GM23338 (cell line): Measurements from ENCODE around the gene CELA2A.

ENCODE experiments used
- CREB1 ChIP-seq: fragments of 250-450 bp; sonication (Bioruptor Pico); IDR thresholded peaks from 2 replicates; pipeline ENCODE4 v1.5.0; 2020; ENCODE audit warnings: low read depth, mild to moderate bottlenecking, moderate library complexity
- CTCF ChIP-seq, 2 experiments: fragments of 200-600 bp in 1 of 2; sonication (generic) in 1 of 2; conservative IDR thresholded peaks; 2 replicates each; pipeline versions ENCODE4 v1.5.1 to v1.6.1; 2016 to 2017; ENCODE audit warnings: antibody characterized with exemption in 2 of 2, low read depth in 2 of 2, mild to moderate bottlenecking in 2 of 2, moderate library complexity in 1 of 2
- EZH2 ChIP-seq: fragments of 200-600 bp; sonication (generic); IDR thresholded peaks from one replicate; pipeline ENCODE4 v1.8.0; 2017; ENCODE audit warnings: antibody characterized with exemption, mild to moderate bottlenecking, low read depth; ENCODE audit not compliant: unreplicated experiment
- EZH2phosphoT487 ChIP-seq: fragments of 200-600 bp; sonication (generic); IDR thresholded peaks from one replicate; pipeline ENCODE4 v1.8.1; 2018; ENCODE audit warnings: antibody characterized with exemption; ENCODE audit not compliant: unreplicated experiment
- JUNB ChIP-seq: IDR thresholded peaks from one replicate; pipeline ENCODE4 v1.6.1; 2016; ENCODE audit warnings: antibody characterized with exemption; ENCODE audit not compliant: unreplicated experiment
- POLR2AphosphoS5 ChIP-seq: IDR thresholded peaks from 2 replicates; pipeline ENCODE4 v1.6.1; 2016; ENCODE audit warnings: antibody characterized with exemption, low read depth
- STAT1 ChIP-seq: IDR thresholded peaks from one replicate; pipeline ENCODE4 v1.6.1; 2016; ENCODE audit warnings: antibody characterized with exemption; ENCODE audit not compliant: unreplicated experiment

DNA sequence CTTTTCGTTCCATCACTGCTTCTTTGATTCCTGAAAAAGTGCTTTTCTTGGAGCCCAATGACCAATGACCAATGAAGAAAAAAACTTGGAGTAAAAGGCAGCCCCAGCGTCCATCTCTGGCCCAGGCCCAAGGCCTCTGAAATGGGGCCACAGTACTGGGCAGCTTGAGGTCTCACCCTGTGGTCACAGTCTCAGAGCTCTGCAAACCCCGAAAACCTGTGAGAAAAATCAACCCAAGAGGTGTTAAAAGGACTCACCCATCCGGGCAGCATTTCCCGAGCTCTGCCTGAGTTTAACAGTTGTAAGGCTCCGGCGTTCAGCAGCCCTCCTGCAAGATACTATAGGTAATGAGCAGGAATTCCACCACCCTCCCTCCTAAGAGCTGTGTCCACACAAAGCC lies 49.0 kb upstream of the CELA2A start:
- no peak for TF ChIP-seq EZH2phosphoT487
- no peak for TF ChIP-seq POLR2AphosphoS5
- no peak for TF ChIP-seq CREB1 (CRISPR knock-in tag)
- TF ChIP-seq CTCF (conservative IDR thresholded peaks at IDR 0.05; ENCODE audit: low read depth in 2 of 2), result no peak
- no peak for TF ChIP-seq EZH2
- TF ChIP-seq JUNB, result no peak
- TF ChIP-seq STAT1, result no peak
